Adrenal gland (tissue), 12 donors: Measurements from ENCODE around the gene RDH11. TPM values are rescaled to one million over a fixed set of nuclear protein-coding genes. Genes with fewer than 3 reads are reported as not detected.

Experiments used
- DNase-seq, 7 donors: peaks; one replicate each; pipeline ENCODE4 v3.0.0-alpha.2; 2019 to 2020
- H3K27ac ChIP-seq, 5 donors: fragments of 200-600 bp; sonication (generic) in 4 of 5; 1 replicate in 3 of 5; 2 replicates in 2 of 5; pipeline versions ENCODE4 v1.5.1 to v1.8.0; 2016 to 2020; ENCODE audit warnings: mild to moderate bottlenecking in 1 of 5
- H3K27me3 ChIP-seq: fragments of 200-600 bp; 2 replicates; pipeline ENCODE4 v1.8.0; 2021
- H3K36me3 ChIP-seq, 2 donors: fragments of 200-600 bp; replicated peaks in 1 of 2; 1 replicate in 1 of 2; 2 replicates in 1 of 2; pipeline versions ENCODE4 v1.5.1 to v1.8.0; 2018 to 2022
- H3K4me1 ChIP-seq, 2 donors: fragments of 200-600 bp; replicated peaks in 1 of 2; 1 replicate in 1 of 2; 2 replicates in 1 of 2; pipeline versions ENCODE4 v1.5.1 to v1.8.0; 2018 to 2021
- H3K4me3 ChIP-seq, 4 donors: fragments of 200-600 bp; sonication (generic) in 3 of 4; one replicate each; pipeline ENCODE4 v1.5.1; 2016 to 2018
- H3K9me3 ChIP-seq, 3 donors: fragments of 200-600 bp; sonication (generic) in 1 of 3; replicated peaks in 1 of 3; 1 replicate in 2 of 3; 2 replicates in 1 of 3; pipeline versions ENCODE4 v1.5.1 to v1.8.0; 2016 to 2021
- POLR2A ChIP-seq, 2 donors: fragments of 450-650 bp; IDR thresholded peaks; one replicate each; pipeline ENCODE4 v1.6.1; 2017; ENCODE audit warnings: antibody characterized with exemption in 2 of 2, mild to moderate bottlenecking in 2 of 2, moderate library complexity in 1 of 2
- WGBS, 4 donors: extraction: QIAGEN DNeasy Blood & Tissue Kit in 2 of 4; methylation state at CpG; one replicate each; pipeline versions ENCODE4 v1.1.5 to v1.1.7; 2013 to 2017; 5-methylcytosine and 5-hydroxymethylcytosine counted together
- intact Hi-C, 2 donors: fragments of 100-400 bp; cut with DNase I; formaldehyde crosslinking; loops; one replicate each; pipeline versions ENCODE4 v1.14.1 to v1.15.0; 2022 to 2023
- polyA plus RNA-seq, 3 donors: library from polyadenylated mRNA; stranded (reverse); fragments of 200-250 nt in 2 of 3; fragments of 350-450 nt in 1 of 3; fragmentation: Illumina TruSeq in 1 of 3; extraction: RNeasy Lipid Tissue Mini Kit (QIAGEN cat#74804) in 1 of 3; gene quantifications; one replicate each; pipeline ENCODE4 v1.2.3, GENCODE V29; 2013 to 2014
- total RNA-seq, 9 donors: library from RNA; depleted of rRNA in 4 of 9; stranded (reverse); fragments of >200 nt in 4 of 9; fragments of 120-200 nt in 1 of 9; fragmentation: NEBNext Ultra II Directional in 1 of 9; extraction: Animal tissue kit (Norgen Biotek cat#: 25700) in 1 of 9; gene quantifications; one replicate each; pipeline versions ENCODE4 v1.1.0 to v1.2.4, GENCODE V29; 2013 to 2023
- TF ChIP-seq, protein P1 (sequence below), 6 experiments: fragments of 450-650 bp in 4 of 6; fragments of 200-600 bp in 2 of 6; sonication (generic) in 1 of 6; IDR thresholded peaks; 1 replicate in 5 of 6; 2 replicates in 1 of 6; pipeline versions ENCODE4 v1.5.1 to v1.8.0; 2016 to 2021; ENCODE audit warnings: antibody characterized with exemption in 6 of 6, mild to moderate bottlenecking in 2 of 6, moderate library complexity in 1 of 6
- donor health status: healthy with polysubstance abuse.
- donor health status: Bipolar disorder and iron deficiency.
- donor health status: DM: yes; HTN: yes; CAD: no.
- donor health status: DM: no; HTN: no; CAD: no.
- donor health status: DM: no; HTN: no; CAD: no.
- donor health status: DM: yes; HTN: yes; CAD: no.

The RDH11 gene
- total and polyA plus RNA-seq, 12 donors = 49.1 to 309 (median 81.3) TPM

DNA sequence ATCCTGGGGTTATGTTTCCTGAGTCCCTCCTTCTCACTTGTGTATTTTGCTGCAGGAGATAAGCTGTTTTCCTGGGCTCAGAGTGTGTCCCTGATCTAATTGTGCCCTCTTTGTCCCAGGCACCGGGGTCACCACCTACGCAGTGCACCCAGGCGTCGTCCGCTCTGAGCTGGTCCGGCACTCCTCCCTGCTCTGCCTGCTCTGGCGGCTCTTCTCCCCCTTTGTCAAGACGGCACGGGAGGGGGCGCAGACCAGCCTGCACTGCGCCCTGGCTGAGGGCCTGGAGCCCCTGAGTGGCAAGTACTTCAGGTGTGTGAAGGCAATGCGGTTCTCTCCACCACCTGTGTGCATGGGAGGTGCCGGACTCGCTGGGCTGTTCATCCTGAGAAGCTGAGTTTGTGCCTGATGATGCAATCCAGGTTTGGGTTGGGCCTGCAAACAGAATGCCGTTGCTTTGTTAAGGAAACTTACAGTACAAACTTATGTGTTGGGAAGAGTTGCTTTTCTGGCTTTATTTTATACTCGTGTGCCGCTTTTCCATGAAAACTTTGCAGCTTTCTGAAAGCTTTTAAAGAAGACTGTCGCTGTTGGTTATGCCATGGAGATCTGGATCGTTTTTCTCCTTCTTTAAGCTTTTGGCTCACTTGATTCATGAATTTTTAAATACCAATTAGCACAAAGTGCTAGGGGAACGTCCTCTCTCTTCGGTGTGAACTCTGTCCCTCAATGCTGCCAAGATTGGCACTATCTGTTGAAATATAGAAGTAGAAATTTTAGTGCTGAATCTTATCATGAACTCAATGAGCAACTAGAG is 33.7 kb upstream of the RDH11 start:
- Histone ChIP-seq H3K9me3 (no peaks in the 10 kb centered on the region), H3K27me3 (no peaks in the 10 kb centered on the region), H3K4me1 (no peaks in the 10 kb centered on the region), H3K27ac (no peak overlapping the region), H3K4me3 (no peak overlapping the region), H3K36me3 (no peaks in the 10 kb centered on the region)
- 67 to 78% (median 70%) methylated on average over 14 to 21 of the region's 21 CpGs for whole genome bisulfite sequencing, 4 donors
- DNase-seq = no peak
- intact Hi-C loops = no loop called here
- no peak for TF ChIP-seq POLR2A (IDR thresholded peaks at IDR 0.05)
- TF ChIP-seq, protein P1, sequence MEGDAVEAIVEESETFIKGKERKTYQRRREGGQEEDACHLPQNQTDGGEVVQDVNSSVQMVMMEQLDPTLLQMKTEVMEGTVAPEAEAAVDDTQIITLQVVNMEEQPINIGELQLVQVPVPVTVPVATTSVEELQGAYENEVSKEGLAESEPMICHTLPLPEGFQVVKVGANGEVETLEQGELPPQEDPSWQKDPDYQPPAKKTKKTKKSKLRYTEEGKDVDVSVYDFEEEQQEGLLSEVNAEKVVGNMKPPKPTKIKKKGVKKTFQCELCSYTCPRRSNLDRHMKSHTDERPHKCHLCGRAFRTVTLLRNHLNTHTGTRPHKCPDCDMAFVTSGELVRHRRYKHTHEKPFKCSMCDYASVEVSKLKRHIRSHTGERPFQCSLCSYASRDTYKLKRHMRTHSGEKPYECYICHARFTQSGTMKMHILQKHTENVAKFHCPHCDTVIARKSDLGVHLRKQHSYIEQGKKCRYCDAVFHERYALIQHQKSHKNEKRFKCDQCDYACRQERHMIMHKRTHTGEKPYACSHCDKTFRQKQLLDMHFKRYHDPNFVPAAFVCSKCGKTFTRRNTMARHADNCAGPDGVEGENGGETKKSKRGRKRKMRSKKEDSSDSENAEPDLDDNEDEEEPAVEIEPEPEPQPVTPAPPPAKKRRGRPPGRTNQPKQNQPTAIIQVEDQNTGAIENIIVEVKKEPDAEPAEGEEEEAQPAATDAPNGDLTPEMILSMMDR (IDR thresholded peaks at IDR 0.05) = no peak

DNA sequence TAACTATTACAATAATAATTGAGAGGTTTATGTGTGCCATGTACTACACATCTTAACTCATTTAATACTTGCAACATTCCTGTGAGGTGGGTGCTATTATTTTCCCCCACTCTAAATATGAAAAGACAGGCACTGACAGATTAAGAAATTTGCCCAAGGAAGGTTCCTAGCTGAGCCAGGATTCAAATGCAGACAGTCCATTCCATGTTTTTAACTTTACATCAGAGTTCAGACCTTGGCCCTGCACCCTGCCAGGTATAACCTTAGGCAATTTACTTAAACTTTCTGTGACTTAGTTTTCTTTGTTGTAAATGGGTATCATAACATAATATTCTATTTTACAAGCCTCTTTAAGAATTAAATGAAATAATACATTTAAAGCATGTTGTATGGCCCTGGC is 32.7 kb upstream of the RDH11 start:
- no peak for TF ChIP-seq POLR2A (IDR thresholded peaks at IDR 0.05)
- TF ChIP-seq, protein P1 (IDR thresholded peaks at IDR 0.05) = no peak
- no peaks in the 10 kb centered on the region for H3K4me1 ChIP-seq
- no peak overlapping the region for H3K4me3 ChIP-seq
- DNase-seq = no peak
- no peak overlapping the region for H3K27ac ChIP-seq
- intact Hi-C loops = no loop called here
- H3K9me3 ChIP-seq = no peaks in the 10 kb centered on the region
- no peaks in the 10 kb centered on the region for H3K36me3 ChIP-seq
- H3K27me3 ChIP-seq = no peaks in the 10 kb centered on the region

DNA sequence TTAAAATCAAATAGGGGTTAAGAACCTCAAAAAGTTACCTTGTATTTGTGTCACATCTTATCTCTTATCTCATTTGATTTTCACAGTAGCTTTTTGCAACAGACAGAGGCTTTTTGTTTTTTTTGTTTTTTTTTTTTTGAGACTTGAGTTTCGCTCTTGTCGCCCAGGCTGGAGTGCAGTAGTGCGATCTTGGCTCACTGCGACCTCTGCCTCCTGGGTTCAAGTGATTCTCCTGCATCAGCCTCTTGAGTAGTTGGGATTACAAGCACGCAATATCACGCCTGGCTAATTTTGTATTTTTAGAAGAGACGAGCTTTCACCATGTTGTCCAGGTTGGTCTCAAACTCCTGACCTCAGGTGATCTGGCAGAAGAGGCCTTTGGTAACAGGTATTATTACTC is 31.8 kb upstream of the RDH11 start:
- Histone ChIP-seq H3K27me3 (no peaks in the 10 kb centered on the region), H3K4me1 (peaks cover 0 to 4% of the 10 kb centered on the region in 2 donors), H3K9me3 (no peaks in the 10 kb centered on the region), H3K36me3 (no peaks in the 10 kb centered on the region), H3K4me3 (no peak overlapping the region), H3K27ac (no peak overlapping the region)
- TF ChIP-seq POLR2A (IDR thresholded peaks at IDR 0.05) = no peak
- TF ChIP-seq, protein P1 (IDR thresholded peaks at IDR 0.05) = no peak
- no peak for DNase-seq
- intact Hi-C loops = no loop called here
- 90 to 97% (median 93%) methylated on average over 7 of the region's 7 CpGs for WGBS, 4 donors

DNA sequence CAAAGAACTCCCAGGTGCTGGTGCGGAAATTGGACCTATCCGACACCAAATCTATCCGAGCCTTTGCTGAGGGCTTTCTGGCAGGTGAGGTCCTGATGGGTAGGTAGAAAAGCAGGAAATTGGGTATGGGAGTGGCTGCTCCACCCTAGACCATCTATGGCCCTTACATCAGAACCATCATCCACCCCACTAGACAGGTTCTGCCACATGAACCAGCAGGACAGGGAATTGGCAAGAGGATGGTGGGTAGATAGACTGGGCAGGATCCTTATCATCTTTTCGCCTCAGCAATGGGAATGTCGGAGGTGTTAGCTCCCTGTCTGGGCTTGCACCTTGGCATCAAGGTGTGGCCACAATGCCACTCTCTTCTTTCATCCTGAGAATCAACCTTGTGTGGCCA is 29.6 kb upstream of the RDH11 start:
- 85 to 95% (median 92%) methylated on average over 5 of the region's 5 CpGs for WGBS, 4 donors
- no peak for TF ChIP-seq POLR2A (IDR thresholded peaks at IDR 0.05)
- TF ChIP-seq, protein P1 (IDR thresholded peaks at IDR 0.05) = no peak
- H3K27me3 ChIP-seq = no peaks in the 10 kb centered on the region
- no peak for DNase-seq
- intact Hi-C loops = no loop called here
- no peaks in the 10 kb centered on the region for H3K36me3 ChIP-seq
- no peak overlapping the region for H3K27ac ChIP-seq
- no peak overlapping the region for H3K4me3 ChIP-seq
- H3K4me1 ChIP-seq = peaks cover 0 to 10% of the 10 kb centered on the region in 2 donors
- no peaks in the 10 kb centered on the region for H3K9me3 ChIP-seq
